Smooth muscle cell of bladder (primary cell): ENCODE results near the gene MIDN. TPM values are rescaled to one million over a fixed set of nuclear protein-coding genes. Genes with fewer than 3 reads are reported as not detected.

ENCODE experiments used
- total RNA-seq: library from RNA; depleted of rRNA; stranded (reverse); fragments of >200 nt; gene quantifications from 2 replicates; pipeline ENCODE4 v1.2.3, GENCODE V29; 2014

Gene MIDN
- 10.0 and 12.9 TPM in 2 replicates for total RNA-seq

DNA sequence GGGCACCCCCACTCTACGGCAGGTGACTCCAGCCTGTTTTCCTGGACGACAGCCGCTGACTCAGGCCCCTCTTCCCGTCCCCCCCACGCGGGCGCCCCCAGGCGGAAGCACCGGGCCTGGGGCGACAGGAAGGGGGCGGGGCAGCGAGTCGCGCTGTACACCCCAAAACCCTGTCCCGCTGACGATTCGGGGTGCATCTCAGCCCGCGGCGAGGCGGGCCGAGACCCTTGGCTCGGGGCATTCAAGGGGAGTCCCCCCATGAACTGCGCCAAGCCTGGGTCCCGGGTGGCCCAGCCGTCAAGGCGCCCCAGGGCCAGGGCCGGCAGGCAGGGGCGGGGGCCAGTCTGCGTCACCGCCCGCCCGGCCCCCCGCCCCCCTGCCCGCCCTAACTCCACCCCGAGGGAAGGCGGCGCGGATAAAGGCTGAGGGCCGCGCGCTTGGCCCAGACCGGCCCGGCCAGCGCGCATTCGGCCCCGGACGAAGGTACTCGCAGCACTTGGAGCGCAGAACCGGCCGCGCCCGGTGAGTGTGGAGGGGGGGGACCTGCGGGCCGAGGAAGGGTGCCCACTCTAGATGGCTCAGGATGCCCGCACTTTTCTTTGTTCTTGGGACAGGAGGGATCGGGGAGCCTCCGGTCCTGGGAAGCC lies at the start of gene MIDN:
TSS of gene MIDN (plus strand) at position 445 of the 647 bp plus-strand sequence. CDS start 1,714 bp downstream, outside the sequence.

DNA sequence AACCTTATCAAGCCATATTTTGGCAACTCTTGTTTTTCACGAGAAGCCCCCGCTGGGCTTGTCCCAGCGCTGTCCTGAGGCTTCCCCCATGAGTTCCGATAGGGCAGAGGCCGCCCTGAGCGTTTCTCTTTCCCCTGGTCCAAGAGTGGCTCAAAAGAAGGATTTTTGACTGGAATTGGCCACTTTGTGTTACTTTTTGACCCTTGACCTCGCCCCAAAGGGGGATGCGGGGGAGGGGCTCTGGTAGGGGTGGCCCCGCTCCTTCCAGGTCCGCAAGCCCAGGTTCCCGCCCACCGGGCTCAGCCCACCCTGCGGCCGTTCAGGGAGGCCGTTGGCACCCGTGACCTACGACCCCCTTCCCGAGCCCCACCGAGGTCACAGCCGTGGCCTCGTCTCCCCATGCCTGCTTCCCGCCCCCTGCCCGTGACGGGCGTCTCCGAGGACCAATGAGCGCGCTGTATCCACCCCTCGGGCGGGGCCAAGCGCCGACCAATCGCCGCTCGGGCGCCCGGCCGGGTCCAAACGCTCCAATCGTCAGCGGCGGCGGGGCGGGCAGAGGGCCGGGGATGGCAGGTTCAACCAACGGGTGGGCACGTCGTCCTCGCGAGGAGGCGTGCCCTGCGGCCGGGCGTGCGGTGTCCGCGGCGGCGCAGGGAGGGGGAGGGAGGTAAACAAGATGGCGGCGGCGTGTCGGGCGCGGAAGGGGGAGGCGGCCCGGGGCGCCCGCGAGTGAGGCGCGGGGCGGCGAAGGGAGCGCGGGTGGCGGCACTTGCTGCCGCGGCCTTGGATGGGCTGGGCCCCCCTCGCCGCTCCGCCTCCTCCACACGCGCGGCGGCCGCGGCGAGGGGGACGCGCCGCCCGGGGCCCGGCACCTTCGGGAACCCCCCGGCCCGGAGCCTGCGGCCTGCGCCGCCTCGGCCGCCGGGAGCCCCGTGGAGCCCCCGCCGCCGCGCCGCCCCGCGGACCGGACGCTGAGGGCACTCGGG lies 43.0 kb upstream of the MIDN start, which contains the start of gene STK11:
TSS of gene STK11 (plus strand) at position 665 of the 986 bp plus-strand sequence. CDS start 1,136 bp downstream, outside the sequence.

DNA sequence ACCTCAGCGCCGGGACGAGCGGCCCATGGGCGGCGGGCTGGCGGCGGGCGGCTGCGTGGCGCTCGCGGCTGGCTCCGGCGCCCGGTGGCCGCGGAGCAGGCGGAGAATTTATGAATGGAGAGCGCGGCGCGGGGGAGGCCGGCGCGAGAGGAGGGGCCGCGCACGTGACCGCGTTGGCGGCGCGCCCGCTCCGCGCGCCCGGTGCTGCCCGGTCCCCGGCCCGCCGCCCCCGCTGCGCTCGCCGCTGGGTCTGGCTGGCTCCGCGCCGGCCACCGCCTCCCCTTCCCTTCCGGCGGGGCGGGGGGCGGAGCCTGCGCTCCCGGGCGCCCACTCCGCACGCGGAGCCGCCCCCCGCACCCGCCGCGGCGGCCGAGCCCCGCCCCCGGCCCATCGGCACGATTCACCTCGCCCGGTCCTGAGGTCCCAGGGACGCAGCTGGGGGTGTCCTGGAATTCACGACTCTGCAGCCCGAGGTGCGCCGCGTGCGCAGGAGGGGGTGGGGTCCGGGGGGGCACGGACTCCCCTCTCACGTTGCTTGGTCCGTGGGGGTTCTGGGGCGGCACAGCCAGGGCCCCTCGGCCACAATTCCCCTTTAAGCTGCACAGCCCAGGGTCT lies 10.5 kb upstream of the MIDN start, which contains the start of gene CBARP:
TSS of gene CBARP (minus strand) at position 252 of the 615 bp plus-strand sequence. CDS start 1,905 bp downstream, outside the sequence.

GRCh38 chr19:1241417-1242095 lies 6.8 kb upstream of the MIDN start, which contains the start of gene ATP5F1D:
ATP5F1D (plus strand) TSS chr19:1241751; CDS start chr19:1241851, 100 bp downstream.

DNA sequence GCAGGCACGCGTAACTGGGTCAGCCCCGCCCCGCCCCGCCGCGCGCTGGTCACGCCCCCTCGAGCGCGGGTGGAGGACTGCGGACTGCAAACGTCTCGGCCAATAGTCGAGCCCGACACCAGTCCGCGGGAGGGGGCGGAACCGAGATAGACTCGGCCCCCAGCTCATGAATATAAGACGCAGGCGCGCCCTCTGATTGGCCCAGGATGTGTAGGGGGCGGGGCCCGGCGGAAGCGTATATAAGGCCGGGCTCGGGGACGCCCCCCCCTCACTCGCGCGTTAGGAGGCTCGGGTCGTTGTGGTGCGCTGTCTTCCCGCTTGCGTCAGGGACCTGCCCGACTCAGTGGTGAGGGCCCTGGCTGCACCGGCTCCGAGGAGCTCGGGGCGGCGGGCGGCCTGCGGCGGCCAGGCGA lies 20.7 kb downstream of the MIDN start, which contains the start of gene CIRBP:
TSS of gene CIRBP (plus strand) at position 268 of the 413 bp plus-strand sequence. CDS start 1,602 bp downstream, outside the sequence.

DNA sequence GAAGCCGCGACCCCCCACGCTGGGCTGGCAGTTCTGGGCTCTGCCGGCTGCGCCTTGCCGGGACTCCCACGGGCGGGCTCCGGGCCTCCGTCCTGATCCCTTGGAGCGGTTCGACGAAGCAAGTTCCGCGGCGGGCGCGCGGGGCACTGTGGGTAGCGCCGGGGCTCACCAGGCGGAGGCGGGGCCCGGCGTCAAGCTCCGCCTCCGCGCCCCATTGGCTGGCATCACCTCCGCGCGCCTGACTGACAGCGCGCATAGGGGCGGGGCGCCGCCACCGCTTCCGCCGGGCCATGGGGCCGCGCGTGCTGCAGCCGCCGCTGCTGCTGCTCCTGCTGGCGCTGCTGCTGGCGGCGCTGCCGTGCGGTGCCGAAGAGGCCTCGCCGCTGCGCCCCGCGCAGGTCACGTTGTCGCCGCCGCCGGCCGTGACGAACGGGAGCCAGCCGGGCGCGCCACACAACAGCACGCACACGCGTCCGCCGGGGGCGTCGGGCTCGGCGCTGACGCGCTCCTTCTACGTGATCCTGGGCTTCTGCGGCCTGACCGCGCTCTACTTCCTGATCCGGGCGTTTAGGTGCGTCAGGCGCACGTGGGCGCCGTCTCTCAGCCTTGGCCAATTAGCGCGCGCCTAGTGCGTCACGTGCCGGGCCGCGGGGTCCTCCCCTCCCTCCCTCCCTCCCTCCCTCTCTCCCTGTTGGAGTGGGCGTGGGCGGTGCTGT lies 27.0 kb downstream of the MIDN start, which contains the start of gene FAM174C:
TSS of gene FAM174C (plus strand) at position 271 of the 716 bp plus-strand sequence. CDS start at position 291, 20 bp downstream.

DNA sequence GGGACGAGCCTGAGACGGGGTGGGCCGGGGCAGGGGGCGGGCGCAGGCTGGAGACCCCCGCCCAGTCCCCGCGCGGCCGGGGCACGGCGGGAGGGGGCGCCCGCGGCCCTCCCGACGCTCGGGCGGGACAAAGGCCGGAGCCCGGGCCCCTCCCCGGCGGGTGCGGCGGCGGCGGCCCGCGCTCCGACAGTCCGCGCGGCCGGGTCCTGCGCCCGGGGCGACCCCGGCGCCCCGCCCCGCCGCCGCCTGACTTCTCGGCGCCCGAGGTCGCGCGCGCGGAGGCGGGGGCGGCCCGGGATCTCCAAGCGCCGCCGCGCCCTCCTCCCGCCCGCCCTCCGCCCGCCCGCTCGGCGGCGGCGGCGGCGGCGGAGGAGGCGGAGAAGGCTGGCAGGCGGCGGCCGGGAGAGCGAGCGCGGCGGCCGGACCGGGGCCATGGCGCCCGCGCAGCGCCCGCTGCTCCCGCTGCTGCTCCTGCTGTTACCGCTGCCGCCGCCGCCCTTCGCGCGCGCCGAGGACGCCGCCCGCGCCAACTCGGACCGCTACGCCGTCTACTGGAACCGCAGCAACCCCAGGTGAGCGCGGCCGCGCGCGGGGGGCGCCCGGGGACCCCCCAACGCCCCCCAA lies 37.5 kb downstream of the MIDN start, which contains the start of gene EFNA2:
TSS of gene EFNA2 (plus strand) at position 137 of the 624 bp plus-strand sequence. CDS start at position 433, 296 bp downstream.

Other genes starting within 250 kb of the MIDN start
- 0.14 and 0.65 TPM in 2 replicates for gene GRIN3B, start 248.2 kb upstream of the MIDN start, total RNA-seq
- 47.4 and 57.0 TPM in 2 replicates for gene TMEM259, start 227.5 kb upstream of the MIDN start, total RNA-seq
- gene RNU6-2, start 227.1 kb upstream of the MIDN start, total RNA-seq, result not detected in 2 replicates
- gene CNN2, start 222.0 kb upstream of the MIDN start, total RNA-seq, result 215 and 242 TPM in 2 replicates
- gene ABCA7, start 208.5 kb upstream of the MIDN start, total RNA-seq, result 3.4 and 3.8 TPM in 2 replicates
- gene ARHGAP45, start 181.4 kb upstream of the MIDN start, total RNA-seq, result 0.85 and 1.6 TPM in 2 replicates
- gene POLR2E, start 153.2 kb upstream of the MIDN start, total RNA-seq, result 83.9 and 89.1 TPM in 2 replicates
- gene GPX4, start 144.6 kb upstream of the MIDN start, total RNA-seq, result 344 and 573 TPM in 2 replicates
- 34.8 and 62.8 TPM in 2 replicates for gene SBNO2, start 74.3 kb upstream of the MIDN start, total RNA-seq
- 83.1 and 101 TPM in 2 replicates for gene STK11, start 42.8 kb upstream of the MIDN start, total RNA-seq
- 1.00 and 1.8 TPM in 2 replicates for gene CBARP, start 10.6 kb upstream of the MIDN start, total RNA-seq
- gene ATP5F1D, start 6.8 kb upstream of the MIDN start, total RNA-seq, result 18.2 and 21.5 TPM in 2 replicates
- 222 and 279 TPM in 2 replicates for gene CIRBP, start 20.7 kb downstream of the MIDN start, total RNA-seq
- gene FAM174C, start 26.9 kb downstream of the MIDN start, total RNA-seq, result 19.6 and 26.2 TPM in 2 replicates
- gene EFNA2, start 37.3 kb downstream of the MIDN start, total RNA-seq, result not detected in 2 replicates
- 51.8 and 58.7 TPM in 2 replicates for gene NDUFS7, start 135.3 kb downstream of the MIDN start, total RNA-seq
- 29.0 and 36.1 TPM in 2 replicates for gene GAMT, start 153.0 kb downstream of the MIDN start, total RNA-seq
- 34.7 and 42.2 TPM in 2 replicates for gene DAZAP1, start 159.0 kb downstream of the MIDN start, total RNA-seq
- gene RPS15, start 189.8 kb downstream of the MIDN start, total RNA-seq, result 387 and 450 TPM in 2 replicates
- gene APC2, start 201.5 kb downstream of the MIDN start, total RNA-seq, result 0.09 and 0.28 TPM in 2 replicates
- 19.2 and 19.6 TPM in 2 replicates for gene C19orf25, start 230.6 kb downstream of the MIDN start, total RNA-seq
- gene PCSK4, start 241.8 kb downstream of the MIDN start, total RNA-seq, result 1.3 and 1.6 TPM in 2 replicates
- gene REEP6, start 242.6 kb downstream of the MIDN start, total RNA-seq, result 1.1 and 2.0 TPM in 2 replicates